GM23338 (cell line): ENCODE results near the gene ASB16. TPM values are rescaled to one million over a fixed set of nuclear protein-coding genes. Genes with fewer than 3 reads are reported as not detected.

Source experiments
- JUNB ChIP-seq: IDR thresholded peaks from one replicate; pipeline ENCODE4 v1.6.1; 2016; ENCODE audit warnings: antibody characterized with exemption; ENCODE audit not compliant: unreplicated experiment
- POLR2AphosphoS5 ChIP-seq: IDR thresholded peaks from 2 replicates; pipeline ENCODE4 v1.6.1; 2016; ENCODE audit warnings: antibody characterized with exemption, low read depth
- STAT1 ChIP-seq: IDR thresholded peaks from one replicate; pipeline ENCODE4 v1.6.1; 2016; ENCODE audit warnings: antibody characterized with exemption; ENCODE audit not compliant: unreplicated experiment
- polyA plus RNA-seq: library from polyadenylated mRNA; unstranded; fragments of >200 nt; fragmentation: Nextera tagmentation; extraction: Ambion mirVana; gene quantifications from 2 replicates; pipeline ENCODE4 v1.2.1, GENCODE V29; 2016
- total RNA-seq: library from RNA; depleted of rRNA; stranded (reverse); fragments of >200 nt; shearing (Covaris generic); gene quantifications from 2 replicates; pipeline ENCODE4 v1.2.3, GENCODE V29; 2014
- TF ChIP-seq, protein P1 (sequence below): fragments of 250-450 bp; sonication (Bioruptor Pico); IDR thresholded peaks from 2 replicates; pipeline ENCODE4 v1.5.0; 2020; ENCODE audit warnings: mild to moderate bottlenecking, moderate library complexity
- TF ChIP-seq, protein P2 (sequence below): IDR thresholded peaks from one replicate; pipeline ENCODE4 v1.6.1; 2018; ENCODE audit warnings: antibody characterized with exemption; ENCODE audit not compliant: unreplicated experiment

ASB16 gene
- total and polyA plus RNA-seq, 2 experiments from 2014 or later, result 0.47 TPM; not detected in 1

DNA sequence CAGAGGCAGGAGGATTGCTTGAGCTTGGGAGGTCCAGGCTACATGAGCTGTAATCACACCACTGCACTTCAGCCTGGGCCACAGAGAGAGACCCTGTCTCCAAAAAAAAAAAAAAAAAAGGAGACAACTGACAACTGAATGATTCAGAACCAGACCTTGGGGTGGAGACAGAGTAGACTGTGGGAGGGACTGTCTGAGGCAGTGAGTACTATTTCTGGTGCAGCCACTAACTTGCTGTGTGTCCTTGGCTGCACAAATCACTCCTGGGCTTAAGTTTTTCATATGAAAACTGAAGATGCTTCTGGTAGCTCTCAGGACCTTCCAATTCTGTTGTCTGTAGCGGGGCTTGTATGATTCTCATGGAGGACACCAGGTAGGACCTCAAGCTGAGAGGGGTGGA is 5.8 kb downstream of the ASB16 start (continued):
- TF ChIP-seq, protein P1, sequence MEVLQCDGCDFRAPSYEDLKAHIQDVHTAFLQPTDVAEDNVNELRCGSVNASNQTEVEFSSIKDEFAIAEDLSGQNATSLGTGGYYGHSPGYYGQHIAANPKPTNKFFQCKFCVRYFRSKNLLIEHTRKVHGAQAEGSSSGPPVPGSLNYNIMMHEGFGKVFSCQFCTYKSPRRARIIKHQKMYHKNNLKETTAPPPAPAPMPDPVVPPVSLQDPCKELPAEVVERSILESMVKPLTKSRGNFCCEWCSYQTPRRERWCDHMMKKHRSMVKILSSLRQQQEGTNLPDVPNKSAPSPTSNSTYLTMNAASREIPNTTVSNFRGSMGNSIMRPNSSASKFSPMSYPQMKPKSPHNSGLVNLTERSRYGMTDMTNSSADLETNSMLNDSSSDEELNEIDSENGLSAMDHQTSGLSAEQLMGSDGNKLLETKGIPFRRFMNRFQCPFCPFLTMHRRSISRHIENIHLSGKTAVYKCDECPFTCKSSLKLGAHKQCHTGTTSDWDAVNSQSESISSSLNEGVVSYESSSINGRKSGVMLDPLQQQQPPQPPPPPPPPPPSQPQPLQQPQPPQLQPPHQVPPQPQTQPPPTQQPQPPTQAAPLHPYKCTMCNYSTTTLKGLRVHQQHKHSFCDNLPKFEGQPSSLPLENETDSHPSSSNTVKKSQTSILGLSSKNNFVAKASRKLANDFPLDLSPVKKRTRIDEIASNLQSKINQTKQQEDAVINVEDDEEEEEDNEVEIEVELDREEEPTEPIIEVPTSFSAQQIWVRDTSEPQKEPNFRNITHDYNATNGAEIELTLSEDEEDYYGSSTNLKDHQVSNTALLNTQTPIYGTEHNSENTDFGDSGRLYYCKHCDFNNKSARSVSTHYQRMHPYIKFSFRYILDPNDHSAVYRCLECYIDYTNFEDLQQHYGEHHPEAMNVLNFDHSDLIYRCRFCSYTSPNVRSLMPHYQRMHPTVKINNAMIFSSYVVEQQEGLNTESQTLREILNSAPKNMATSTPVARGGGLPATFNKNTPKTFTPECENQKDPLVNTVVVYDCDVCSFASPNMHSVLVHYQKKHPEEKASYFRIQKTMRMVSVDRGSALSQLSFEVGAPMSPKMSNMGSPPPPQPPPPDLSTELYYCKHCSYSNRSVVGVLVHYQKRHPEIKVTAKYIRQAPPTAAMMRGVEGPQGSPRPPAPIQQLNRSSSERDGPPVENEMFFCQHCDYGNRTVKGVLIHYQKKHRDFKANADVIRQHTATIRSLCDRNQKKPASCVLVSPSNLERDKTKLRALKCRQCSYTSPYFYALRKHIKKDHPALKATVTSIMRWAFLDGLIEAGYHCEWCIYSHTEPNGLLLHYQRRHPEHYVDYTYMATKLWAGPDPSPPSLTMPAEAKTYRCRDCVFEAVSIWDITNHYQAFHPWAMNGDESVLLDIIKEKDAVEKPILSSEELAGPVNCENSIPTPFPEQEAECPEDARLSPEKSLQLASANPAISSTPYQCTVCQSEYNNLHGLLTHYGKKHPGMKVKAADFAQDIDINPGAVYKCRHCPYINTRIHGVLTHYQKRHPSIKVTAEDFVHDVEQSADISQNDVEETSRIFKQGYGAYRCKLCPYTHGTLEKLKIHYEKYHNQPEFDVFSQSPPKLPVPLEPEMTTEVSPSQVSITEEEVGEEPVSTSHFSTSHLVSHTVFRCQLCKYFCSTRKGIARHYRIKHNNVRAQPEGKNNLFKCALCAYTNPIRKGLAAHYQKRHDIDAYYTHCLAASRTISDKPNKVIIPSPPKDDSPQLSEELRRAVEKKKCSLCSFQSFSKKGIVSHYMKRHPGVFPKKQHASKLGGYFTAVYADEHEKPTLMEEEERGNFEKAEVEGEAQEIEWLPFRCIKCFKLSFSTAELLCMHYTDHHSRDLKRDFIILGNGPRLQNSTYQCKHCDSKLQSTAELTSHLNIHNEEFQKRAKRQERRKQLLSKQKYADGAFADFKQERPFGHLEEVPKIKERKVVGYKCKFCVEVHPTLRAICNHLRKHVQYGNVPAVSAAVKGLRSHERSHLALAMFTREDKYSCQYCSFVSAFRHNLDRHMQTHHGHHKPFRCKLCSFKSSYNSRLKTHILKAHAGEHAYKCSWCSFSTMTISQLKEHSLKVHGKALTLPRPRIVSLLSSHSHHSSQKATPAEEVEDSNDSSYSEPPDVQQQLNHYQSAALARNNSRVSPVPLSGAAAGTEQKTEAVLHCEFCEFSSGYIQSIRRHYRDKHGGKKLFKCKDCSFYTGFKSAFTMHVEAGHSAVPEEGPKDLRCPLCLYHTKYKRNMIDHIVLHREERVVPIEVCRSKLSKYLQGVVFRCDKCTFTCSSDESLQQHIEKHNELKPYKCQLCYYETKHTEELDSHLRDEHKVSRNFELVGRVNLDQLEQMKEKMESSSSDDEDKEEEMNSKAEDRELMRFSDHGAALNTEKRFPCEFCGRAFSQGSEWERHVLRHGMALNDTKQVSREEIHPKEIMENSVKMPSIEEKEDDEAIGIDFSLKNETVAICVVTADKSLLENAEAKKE, result no peak
- TF ChIP-seq, protein P2, sequence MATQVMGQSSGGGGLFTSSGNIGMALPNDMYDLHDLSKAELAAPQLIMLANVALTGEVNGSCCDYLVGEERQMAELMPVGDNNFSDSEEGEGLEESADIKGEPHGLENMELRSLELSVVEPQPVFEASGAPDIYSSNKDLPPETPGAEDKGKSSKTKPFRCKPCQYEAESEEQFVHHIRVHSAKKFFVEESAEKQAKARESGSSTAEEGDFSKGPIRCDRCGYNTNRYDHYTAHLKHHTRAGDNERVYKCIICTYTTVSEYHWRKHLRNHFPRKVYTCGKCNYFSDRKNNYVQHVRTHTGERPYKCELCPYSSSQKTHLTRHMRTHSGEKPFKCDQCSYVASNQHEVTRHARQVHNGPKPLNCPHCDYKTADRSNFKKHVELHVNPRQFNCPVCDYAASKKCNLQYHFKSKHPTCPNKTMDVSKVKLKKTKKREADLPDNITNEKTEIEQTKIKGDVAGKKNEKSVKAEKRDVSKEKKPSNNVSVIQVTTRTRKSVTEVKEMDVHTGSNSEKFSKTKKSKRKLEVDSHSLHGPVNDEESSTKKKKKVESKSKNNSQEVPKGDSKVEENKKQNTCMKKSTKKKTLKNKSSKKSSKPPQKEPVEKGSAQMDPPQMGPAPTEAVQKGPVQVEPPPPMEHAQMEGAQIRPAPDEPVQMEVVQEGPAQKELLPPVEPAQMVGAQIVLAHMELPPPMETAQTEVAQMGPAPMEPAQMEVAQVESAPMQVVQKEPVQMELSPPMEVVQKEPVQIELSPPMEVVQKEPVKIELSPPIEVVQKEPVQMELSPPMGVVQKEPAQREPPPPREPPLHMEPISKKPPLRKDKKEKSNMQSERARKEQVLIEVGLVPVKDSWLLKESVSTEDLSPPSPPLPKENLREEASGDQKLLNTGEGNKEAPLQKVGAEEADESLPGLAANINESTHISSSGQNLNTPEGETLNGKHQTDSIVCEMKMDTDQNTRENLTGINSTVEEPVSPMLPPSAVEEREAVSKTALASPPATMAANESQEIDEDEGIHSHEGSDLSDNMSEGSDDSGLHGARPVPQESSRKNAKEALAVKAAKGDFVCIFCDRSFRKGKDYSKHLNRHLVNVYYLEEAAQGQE, result no peak
- no peak for TF ChIP-seq STAT1
- no peak for TF ChIP-seq POLR2AphosphoS5
- no peak for TF ChIP-seq JUNB
